ENCODE data around the gene ARMC5.
"Not testable (repeated sequence)": the region's sequence is repeated elsewhere in the genome, so short reads cannot be mapped to it uniquely, and the experiment has no call there.

The ARMC5 gene, protein sequence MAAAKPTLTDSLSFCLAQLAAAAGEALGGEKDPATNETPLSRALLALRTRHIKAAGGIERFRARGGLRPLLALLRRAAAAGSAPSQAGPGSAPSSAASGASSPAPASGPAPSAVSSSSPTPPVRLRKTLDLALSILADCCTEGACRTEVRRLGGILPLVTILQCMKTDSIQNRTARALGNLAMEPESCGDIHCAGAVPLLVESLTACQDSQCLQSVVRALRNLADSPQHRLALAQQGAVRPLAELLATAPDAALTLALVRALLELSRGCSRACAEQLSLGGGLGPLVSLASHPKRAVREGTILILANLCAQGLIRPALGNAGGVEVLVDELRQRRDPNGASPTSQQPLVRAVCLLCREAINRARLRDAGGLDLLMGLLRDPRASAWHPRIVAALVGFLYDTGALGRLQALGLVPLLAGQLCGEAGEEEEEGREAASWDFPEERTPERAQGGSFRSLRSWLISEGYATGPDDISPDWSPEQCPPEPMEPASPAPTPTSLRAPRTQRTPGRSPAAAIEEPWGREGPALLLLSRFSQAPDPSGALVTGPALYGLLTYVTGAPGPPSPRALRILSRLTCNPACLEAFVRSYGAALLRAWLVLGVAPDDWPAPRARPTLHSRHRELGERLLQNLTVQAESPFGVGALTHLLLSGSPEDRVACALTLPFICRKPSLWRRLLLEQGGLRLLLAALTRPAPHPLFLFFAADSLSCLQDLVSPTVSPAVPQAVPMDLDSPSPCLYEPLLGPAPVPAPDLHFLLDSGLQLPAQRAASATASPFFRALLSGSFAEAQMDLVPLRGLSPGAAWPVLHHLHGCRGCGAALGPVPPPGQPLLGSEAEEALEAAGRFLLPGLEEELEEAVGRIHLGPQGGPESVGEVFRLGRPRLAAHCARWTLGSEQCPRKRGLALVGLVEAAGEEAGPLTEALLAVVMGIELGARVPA

DNA sequence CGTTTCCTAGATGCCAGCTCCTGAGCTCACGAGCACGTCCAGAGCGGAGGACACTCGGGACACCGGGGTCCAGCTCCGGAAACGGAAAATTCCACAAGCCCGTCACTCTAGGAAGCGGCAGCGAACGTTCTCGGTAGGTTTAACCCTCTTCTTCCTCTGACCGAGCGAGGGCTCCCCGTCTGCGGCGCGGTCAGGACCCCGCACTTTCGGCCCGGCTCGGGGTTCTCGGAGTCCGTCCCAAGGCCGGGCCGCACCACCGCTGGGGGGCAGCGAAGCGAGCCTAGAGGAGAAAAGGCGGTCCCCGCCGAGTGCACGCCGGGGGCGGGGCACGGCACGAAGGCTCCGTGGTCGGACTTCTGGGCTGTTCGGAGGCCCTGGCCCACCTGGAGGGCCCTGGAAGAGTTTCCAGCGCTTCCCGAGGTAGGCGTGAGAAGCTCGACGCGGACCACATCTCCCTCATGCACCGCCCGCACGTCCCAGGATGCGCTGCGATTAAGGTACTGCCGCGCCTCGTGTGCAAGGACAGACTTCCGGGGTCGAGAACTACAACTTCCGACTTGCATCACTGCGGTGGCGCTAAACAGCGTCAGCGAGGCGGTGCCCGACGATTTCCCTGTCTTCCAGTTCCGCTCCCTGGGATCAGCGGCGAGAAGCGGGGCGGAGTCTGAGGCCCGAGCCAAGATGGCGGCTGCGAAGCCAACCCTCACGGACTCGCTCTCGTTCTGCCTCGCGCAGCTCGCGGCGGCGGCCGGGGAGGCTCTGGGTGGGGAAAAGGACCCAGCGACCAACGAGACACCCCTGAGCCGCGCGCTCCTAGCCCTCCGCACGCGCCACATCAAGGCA is at the start of gene ARMC5:
Gene ARMC5, plus strand, starts transcription at position 658 of the 843 bp plus-strand sequence. Its CDS starts 24 bp downstream, at position 682.
- peak; percentile 94 to 97 for DNase-seq

DNA sequence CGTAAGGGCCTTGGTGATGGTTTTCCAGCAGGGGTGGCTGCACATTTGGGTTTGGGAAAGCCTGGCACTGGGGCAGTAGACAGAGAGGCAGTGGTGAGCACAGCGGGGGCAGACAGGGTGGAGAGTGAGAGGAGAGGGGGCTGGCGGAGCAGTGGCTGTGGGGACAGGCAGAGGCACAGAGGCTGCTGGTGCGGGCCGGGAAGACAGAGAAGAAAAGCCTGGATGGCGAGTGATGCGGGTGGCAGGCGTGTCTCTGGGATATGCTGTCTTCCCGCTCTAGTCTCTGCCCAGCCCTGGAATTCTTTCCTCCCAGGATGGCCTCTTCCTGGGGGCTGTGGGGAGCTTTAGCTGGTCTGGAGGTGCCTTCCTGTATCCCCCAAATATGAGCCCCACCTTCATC is 49.2 kb upstream of the ARMC5 start:
- DNase-seq = no peak

DNA sequence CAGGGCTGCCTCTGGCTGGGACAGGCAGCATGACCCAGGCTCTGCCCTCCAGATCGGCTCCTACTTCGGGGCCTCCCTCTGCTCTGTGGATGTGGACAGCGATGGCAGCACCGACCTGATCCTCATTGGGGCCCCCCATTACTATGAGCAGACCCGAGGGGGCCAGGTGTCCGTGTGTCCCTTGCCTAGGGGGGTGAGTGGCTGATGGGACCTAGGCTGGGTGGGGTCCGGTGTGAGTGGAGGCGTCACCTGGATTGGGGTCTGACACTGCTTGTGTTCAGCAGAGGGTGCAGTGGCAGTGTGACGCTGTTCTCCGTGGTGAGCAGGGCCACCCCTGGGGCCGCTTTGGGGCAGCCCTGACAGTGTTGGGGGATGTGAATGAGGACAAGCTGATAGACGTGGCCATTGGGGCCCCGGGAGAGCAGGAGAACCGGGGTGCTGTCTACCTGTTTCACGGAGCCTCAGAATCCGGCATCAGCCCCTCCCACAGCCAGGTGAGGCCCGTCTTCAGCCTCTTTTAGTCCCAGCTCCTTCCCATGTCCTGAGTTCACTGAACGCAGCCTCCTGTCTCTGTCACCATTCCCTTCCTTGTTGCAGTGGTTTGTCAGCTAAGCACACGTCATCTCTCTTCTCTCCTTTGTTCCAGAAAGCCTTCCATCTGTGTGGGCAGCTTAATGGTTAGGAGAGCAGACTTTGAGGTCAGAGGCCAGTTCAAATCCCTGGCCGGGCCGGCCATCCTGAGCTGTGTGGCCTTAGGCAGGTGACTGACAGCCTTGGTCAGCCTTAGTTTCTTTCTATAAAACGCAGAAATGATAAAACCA is 48.1 kb upstream of the ARMC5 start:
- no peak for DNase-seq

DNA sequence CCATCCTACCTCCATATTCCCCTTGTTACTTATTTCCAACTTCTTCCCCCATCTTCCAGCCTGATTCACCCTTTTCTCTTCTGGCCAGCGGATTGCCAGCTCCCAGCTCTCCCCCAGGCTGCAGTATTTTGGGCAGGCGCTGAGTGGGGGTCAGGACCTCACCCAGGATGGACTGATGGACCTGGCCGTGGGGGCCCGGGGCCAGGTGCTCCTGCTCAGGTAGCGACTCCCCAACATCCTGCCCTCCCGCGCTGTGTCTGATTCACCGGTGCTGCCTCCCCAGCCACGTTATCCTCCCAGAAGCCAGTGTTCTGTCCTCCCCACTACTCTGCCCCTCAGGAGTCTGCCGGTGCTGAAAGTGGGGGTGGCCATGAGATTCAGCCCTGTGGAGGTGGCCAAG is 46.6 kb upstream of the ARMC5 start:
- DNase-seq = no peak

DNA sequence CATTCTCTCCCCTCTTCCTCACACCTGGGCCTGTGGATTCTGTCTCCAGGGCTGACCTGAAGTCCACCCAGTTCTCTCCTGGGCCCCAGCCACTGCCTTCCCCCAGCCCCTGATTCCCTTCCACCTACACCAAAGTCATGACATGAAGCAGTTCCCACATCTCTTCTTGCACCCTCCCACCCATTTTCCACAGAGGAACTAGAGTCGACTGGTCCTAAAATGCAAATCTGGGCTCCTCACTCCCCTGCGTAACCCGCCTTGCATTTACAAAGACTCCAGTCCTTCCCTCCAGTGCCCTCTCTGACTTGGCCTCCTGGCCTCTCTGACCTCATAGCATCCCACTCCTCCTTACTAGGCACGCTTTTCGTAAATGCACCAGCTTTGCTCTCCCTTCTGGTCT is 45.9 kb upstream of the ARMC5 start:
- no peak for DNase-seq

DNA sequence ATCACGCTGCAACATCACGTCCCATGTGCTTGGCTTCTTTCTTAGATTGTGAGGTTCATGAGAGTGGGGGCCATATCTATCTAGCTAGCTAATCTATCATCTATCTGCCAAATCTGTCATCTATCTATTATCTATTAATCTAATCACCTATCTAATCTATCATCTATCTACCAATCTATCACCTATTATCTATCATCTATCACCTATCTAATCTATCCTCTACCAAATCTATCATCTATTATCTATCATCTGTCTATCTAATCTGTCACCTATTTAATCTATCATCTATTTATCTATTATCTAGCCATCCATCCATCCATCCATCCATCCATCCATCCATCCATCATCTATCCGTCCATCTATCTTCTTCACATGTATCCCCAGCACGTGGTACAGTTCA is 45.4 kb upstream of the ARMC5 start:
- DNase-seq = no peak

DNA sequence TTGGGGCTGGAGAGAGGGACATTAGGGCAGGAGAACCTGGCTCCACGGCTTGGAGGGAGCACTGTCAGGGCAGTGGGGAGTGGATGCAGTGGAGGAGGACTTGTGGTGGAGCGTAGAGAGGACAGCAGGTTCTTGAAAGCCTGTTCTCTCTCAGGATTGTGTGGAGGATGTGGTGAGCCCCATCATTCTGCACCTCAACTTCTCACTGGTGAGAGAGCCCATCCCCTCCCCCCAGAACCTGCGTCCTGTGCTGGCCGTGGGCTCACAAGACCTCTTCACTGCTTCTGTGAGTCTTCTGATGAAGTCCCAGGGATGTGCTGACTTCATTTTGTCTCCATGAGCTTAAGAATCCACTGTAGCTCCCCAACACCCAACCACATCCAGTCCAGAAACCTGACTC is 44.6 kb upstream of the ARMC5 start:
- DNase-seq = no peak

DNA sequence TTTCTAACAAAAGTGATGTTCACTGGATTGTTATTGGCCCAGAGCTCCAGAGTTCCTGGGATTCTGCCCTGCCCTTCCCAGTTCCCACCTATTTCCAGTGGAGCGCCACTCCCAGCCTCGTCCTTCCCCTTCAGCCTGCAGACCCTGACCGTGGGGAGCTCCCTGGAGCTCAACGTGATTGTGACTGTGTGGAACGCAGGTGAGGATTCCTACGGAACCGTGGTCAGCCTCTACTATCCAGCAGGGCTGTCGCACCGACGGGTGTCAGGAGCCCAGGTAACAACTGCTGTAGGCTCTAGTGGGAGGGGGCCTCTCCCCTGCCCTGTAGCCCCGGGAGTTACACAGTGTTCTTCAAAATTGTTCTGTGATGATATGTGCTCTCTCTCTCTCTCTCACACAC is 42.9 kb upstream of the ARMC5 start:
- DNase-seq = no peak

DNA sequence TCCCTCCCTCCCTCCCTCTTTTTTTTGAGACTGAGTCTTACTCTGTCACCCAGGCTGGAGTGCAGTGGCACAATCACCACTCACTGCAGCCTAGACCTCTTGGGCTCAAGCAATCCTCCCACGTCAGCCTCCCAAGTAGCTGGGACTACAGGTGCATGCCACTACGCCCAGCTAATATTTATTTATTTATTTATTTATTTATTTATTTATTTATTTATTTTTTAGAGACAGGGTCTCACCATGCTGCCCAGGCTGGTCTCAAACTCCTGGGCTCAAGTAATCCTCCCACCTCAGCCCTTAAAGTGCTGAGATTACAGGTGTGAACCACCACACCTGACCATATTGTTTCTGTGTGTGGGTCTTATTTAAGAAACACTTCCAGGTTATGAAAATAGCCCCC is 42.3 kb upstream of the ARMC5 start:
- not testable (repeated sequence) for DNase-seq

DNA sequence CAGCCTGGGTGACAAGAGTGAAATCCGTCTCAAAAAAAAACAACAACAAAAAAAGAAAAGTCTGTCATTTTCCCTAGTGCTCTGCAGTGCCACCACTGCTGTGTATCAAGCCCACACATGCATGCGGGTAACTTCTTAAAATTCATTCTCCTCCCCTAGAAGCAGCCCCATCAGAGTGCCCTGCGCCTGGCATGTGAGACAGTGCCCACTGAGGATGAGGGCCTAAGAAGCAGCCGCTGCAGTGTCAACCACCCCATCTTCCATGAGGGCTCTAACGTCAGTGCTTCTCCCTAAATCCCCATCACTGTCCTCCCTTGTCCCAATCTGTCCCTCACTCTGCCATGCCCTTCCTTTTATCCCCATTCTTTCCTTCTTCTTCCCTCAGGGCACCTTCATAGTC is 41.4 kb upstream of the ARMC5 start:
- no peak for DNase-seq

DNA sequence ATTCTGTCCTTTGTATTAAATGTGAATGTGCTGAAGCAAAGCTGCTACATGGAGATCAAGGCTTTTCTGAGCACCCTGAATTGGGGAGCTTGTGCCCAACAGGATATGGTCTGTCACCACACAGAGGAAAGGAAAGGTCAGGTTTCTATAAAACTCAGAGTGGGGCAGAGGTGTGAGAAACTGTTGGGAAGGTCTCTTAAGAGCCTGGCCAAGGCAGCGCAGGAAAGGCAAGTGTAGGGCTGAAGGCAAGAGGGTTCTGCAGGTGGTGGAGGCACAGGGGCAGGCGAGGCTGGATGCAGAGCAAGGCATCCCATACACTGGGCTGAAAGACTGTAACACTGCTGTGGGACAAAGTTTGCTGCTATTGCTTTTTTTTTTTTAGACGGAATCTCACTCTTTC is 39.3 kb upstream of the ARMC5 start:
- no peak for DNase-seq

DNA sequence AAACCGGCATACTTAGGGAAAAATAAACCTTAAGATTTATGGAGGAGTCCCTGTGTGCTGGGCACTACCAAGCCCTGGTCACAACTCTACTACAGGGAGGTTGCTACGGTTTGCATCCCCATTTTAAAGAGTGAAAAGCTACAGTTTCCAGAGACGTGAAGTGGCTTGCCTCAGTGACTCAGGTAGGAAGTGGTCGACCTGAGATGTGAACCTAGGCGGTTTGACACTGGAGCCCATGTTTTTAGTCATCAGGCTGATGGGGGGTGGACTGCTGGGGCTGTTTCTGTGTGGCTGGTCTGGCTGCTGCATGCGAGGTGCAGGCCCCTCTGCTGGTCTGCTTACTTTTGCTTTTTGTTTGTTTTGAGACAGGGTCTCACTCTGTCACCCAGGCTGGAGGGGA is 37.7 kb upstream of the ARMC5 start:
- no peak for DNase-seq

DNA sequence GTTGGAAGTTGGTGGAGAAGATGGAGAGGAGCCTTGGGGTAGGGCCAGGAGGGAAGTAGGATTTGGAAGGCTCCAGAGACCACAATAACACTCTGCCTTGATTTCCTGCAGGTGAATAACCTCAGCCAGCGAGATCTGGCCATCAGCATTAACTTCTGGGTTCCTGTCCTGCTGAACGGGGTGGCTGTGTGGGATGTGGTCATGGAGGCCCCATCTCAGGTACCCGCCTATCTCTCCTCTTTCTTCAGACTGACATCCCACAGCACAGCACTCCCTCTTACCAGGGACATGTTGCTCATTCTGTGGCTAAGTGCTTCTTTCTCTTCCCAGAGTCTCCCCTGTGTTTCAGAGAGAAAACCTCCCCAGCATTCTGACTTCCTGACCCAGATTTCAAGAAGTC is 36.1 kb upstream of the ARMC5 start:
- no peak for DNase-seq

DNA sequence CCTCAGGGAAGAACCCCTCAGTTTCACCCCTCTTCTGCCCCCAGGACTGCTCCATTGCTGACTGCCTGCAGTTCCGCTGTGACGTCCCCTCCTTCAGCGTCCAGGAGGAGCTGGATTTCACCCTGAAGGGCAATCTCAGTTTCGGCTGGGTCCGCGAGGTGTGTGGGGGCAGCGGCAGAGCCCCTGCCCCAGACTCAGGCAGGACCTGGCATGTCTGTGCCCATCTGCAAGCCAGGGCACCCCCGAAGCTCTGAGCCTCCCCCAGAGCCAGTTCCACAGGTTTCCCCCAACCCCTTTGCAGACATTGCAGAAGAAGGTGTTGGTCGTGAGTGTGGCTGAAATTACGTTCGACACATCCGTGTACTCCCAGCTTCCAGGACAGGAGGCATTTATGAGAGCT is 35.5 kb upstream of the ARMC5 start:
- no peak for DNase-seq

DNA sequence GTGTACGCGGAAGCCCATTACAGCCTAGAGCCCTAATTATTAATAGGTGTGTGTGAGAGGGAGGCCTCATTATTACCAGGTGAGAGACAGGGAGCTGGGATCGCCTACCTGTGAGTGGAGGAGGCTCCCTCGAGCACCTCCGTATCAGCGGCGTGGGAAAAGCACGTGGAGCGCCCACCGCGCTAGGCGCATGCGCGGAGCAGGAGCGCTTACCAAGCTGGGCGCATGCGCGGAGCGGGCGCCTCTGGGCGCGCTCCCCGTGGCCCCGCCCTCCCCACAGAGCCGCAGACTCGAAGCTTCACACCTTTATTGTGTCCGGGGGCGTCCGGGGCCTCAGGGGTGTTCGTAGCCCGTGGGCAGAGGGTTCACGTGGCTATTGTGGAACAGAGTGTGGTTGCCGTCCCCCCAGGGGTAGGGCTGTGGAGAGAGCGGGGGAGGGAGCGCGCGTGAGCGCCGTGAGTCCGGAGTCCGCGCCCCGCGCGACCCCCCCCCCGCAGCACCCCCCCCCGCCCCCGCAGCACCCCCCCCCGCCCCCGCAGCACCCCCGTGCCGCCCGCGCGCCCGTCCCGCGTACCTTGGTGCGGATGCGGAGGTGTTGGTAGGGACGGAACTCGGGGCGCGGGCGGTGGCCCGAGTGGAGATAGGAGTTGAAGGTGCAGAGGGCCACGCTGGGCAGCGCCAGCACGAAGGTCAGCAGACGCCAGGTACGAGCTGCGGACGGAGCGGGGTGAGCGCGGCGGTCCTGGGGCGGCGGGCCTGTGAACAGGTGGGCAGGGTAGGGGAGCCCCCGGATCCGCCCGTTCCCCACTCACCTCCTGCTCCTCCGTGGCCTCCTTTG is 31.6 kb upstream of the ARMC5 start:
- peak in 1 of 2 experiments; percentile 32 for DNase-seq

DNA sequence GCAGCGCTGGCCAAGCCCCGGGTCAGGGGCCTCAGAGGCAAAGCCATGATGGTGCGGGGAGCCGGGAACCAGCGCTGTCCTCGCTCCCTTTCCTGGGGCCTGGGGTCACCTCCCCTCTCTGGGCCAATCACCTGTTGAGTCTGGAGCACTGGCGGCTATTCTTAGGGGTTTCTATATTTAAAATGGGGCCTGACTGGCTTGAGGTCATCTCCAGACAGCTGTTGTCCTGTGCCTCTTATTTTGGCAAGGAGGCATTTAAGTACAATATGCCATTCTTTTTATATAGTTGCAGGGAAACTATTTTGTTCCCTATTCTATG is 31.1 kb upstream of the ARMC5 start, which contains the start of gene COX6A2:
Gene COX6A2, minus strand, starts transcription at position 82 of the 319 bp plus-strand sequence. Its CDS starts 35 bp downstream, at position 47.
- DNase-seq = no peak

DNA sequence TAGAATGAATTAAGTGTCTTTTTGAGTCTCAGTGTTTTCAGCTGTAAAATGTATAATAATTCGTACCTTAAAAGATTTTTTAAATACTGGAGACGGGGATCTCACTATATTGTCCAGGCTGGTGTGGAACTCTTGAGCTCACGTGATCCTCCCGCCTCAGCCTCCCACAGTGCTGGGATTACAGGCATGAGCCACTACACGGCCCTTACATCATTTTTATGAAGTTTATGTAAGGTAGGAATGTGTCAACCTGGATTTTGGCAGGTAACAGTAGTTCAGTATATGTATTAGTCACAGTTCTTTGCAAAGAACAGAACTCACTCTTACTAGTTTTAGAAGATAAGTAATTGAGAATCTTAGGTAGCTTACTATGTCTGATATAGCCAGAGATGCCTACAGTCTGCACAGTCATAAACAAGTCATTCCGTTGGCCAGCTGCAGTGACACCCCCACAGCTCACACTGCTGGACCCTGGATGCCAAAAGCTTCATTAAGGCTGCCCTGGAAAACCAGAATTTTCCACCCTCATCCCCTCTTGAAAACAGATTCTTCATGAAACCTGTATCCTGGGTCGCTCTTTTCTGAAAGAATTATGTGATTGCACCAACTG is 30.6 kb upstream of the ARMC5 start:
- no peak for DNase-seq

DNA sequence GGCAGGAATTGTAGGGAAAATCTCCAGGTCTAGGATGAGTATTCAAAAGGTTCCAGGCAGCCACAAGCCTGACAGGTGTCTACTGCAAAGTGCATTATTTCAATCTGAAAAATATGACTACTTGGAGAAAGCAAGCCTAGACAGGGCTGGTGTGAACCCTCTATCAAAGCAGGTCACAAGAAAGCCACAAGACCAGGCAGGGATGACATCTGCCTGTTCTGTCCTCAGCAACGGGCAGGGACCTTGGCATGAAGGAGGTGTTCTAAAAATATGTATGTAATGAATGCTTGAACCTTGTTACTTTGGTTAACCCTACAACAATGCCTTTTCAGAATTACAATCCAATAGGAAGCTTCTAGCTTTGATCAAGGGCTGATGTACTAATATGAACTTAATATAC is 30.0 kb upstream of the ARMC5 start:
- no peak for DNase-seq

DNA sequence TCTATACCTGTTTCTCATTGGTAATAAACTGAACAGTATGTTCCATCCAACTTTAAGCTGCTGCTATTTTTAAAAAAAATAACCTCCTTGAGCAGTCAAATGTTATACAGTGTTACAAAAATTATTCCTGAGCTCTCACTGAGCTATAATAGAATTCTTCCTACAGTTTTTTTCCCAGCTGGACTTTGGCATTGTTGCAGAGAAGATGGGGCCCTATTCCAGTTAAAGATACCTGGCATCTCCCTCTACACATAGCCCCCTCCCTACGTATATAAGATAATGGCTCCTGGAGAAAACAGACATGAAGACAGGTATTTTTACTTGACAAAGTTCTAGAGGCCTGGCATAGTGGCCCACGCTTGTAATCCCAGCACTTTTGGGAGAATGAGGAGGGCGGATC is 29.5 kb upstream of the ARMC5 start:
- no peak for DNase-seq

DNA sequence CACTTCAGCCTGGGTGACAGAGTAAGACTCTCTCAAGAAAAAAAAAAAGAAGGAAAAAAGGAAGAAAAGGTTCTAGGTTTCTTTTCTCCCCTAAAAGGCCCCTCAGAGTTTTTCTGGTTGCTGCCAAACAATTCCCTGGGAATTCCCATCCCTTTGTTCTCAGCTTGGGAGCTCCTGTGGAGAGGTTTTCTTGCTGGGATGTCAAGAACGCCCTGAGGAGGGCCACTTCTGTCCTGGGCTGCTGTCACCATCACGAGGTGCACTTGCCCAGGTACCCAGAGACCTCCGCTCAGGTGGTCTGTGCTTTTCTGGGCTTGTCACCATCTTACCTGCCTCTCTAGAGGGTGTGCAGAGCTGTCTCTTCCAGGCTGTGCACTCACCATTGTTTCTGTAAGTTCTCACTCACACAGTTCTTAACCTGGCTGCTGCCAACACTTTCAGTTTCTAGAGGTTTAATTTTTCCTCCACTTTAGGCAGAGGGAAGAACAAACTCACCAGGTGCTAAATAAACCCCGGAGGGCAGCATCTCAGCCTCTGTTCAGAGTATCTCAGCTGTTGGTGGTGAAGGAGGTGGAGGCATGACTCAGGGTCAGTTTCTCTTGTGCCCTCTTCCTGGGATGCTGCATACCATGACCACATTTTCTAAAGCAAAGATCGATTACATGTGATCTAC is 28.8 kb upstream of the ARMC5 start:
- no peak for DNase-seq

Data from NCI-H446 (cell line).